HepG2 (cell line): ENCODE measurements around the gene ZNF605. TPM values are rescaled to one million over a fixed set of nuclear protein-coding genes. Genes with fewer than 3 reads are reported as not detected.

Source experiments
- AKNA ChIP-seq: sonication (generic); formaldehyde crosslinking; IDR thresholded peaks from 2 replicates; pipeline ENCODE4 v1.4.0; 2020; ENCODE audit warnings: missing genetic modification reagents, borderline replicate concordance
- CREB1 ChIP-seq, 2 experiments: fragments of 450-650 bp in 1 of 2; IDR thresholded peaks; 2 replicates each; pipeline ENCODE4 v1.6.1; 2016 to 2017; ENCODE audit warnings: control low read depth in 1 of 2, mild to moderate bottlenecking in 1 of 2, missing compliant biosample characterization in 1 of 2, missing genetic modification characterization in 1 of 2
- ERF ChIP-seq: IDR thresholded peaks from 2 replicates; pipeline ENCODE4 v1.6.1; 2018; ENCODE audit warnings: missing biosample characterization, missing genetic modification reagents
- IRF2 ChIP-seq: IDR thresholded peaks from 2 replicates; pipeline ENCODE4 v1.6.1; 2018; ENCODE audit warnings: missing genetic modification reagents, missing compliant biosample characterization
- ISX ChIP-seq: sonication (generic); formaldehyde crosslinking; conservative IDR thresholded peaks from 2 replicates; pipeline ENCODE4 v1.5.0; 2020; ENCODE audit warnings: missing genetic modification reagents
- LCORL ChIP-seq, 2 experiments: fragments of 450-650 bp in 1 of 2; sonication (generic) in 1 of 2; formaldehyde crosslinking in 1 of 2; IDR thresholded peaks; 2 replicates each; pipeline versions ENCODE4 v1.5.0 to v1.6.1; 2017 to 2020; ENCODE audit warnings: antibody characterized with exemption in 1 of 2, missing genetic modification reagents in 1 of 2
- NFYB ChIP-seq: sonication (generic); formaldehyde crosslinking; IDR thresholded peaks from 2 replicates; pipeline ENCODE4 v1.4.0; 2020; ENCODE audit warnings: missing genetic modification reagents
- RXRB ChIP-seq: IDR thresholded peaks from 2 replicates; pipeline ENCODE4 v1.6.1; 2016; ENCODE audit warnings: borderline replicate concordance, missing genetic modification reagents, missing compliant biosample characterization
- SMAD1 ChIP-seq: sonication (generic); formaldehyde crosslinking; IDR thresholded peaks from 2 replicates; pipeline ENCODE4 v1.4.0; 2020; ENCODE audit warnings: missing genetic modification reagents, low read depth, mild to moderate bottlenecking, borderline replicate concordance
- SP140L ChIP-seq: sonication (generic); formaldehyde crosslinking; IDR thresholded peaks from 2 replicates; pipeline ENCODE4 v1.4.0; 2020; ENCODE audit warnings: missing genetic modification reagents, borderline replicate concordance
- TBX3 ChIP-seq: fragments of 450-650 bp; IDR thresholded peaks from 2 replicates; pipeline ENCODE4 v1.6.1; 2017; ENCODE audit warnings: antibody characterized with exemption, mild to moderate bottlenecking, inconsistent platforms, borderline replicate concordance
- ZBTB42 ChIP-seq: sonication (generic); formaldehyde crosslinking; IDR thresholded peaks from 2 replicates; pipeline ENCODE4 v1.5.0; 2020; ENCODE audit warnings: mild to moderate bottlenecking, missing genetic modification reagents
- ZBTB44 ChIP-seq: sonication (generic); formaldehyde crosslinking; IDR thresholded peaks from 2 replicates; pipeline ENCODE4 v1.4.0; 2020; ENCODE audit warnings: missing genetic modification reagents
- ZBTB46 ChIP-seq: sonication (generic); formaldehyde crosslinking; IDR thresholded peaks from 2 replicates; pipeline ENCODE4 v1.4.0; 2020; ENCODE audit warnings: mild to moderate bottlenecking, missing genetic modification reagents, borderline replicate concordance
- ZMAT5 ChIP-seq: sonication (generic); formaldehyde crosslinking; IDR thresholded peaks from 2 replicates; pipeline ENCODE4 v1.5.0; 2020; ENCODE audit warnings: mild to moderate bottlenecking, low read depth, missing genetic modification reagents, borderline replicate concordance
- ZNF552 ChIP-seq: sonication (generic); formaldehyde crosslinking; IDR thresholded peaks from 2 replicates; pipeline ENCODE4 v1.9.0; 2022; ENCODE audit warnings: missing genetic modification reagents, mild to moderate bottlenecking, borderline replicate concordance
- ZNF629 ChIP-seq: sonication (generic); formaldehyde crosslinking; conservative IDR thresholded peaks from 2 replicates; pipeline ENCODE4 v1.5.0; 2020; ENCODE audit warnings: missing genetic modification reagents
- ZNF782 ChIP-seq: sonication (generic); formaldehyde crosslinking; IDR thresholded peaks from 2 replicates; pipeline ENCODE4 v1.4.0; 2020; ENCODE audit warnings: missing genetic modification reagents, mild to moderate bottlenecking, borderline replicate concordance
- polyA plus RNA-seq, 8 experiments: library from polyadenylated mRNA; depleted of rRNA in 3 of 8; stranded (reverse) in 7 of 8; unstranded in 1 of 8; fragments of >200 nt; fragmentation: Illumina TruSeq in 4 of 8; extraction: Trizol in 4 of 8; gene quantifications; 2 replicates each; pipeline versions ENCODE4 v1.2.1 to v1.2.3, GENCODE V29; 2011 to 2016; ENCODE audit warnings: low read depth in 4 of 8, missing spikeins in 1 of 8, mixed read lengths in 1 of 8; ENCODE audit not compliant: insufficient read depth in 1 of 8
- total RNA-seq, 5 experiments: library from RNA; depleted of rRNA; stranded (reverse); fragments of >200 nt; fragmentation: Illumina TruSeq; extraction: Trizol; gene quantifications; 2 replicates each; pipeline ENCODE4 v1.2.3, GENCODE V29; 2016; ENCODE audit warnings: low read depth in 1 of 5

Gene ZNF605
- total and polyA plus RNA-seq, 2 of the 13 experiments (the other 11 are each of a cell fraction or from before 2014, with no cell fraction given), result 6.7 to 6.8 TPM

- TF ChIP-seq RXRB (CRISPR knock-in tag) (peak; percentile 51; the same call in 1 of the 2 replicates), SMAD1 (CRISPR knock-in tag) (no peak), ZNF782 (CRISPR knock-in tag) (no peak), ZBTB44 (no peak; the same call in 1 of the 2 replicates), ZMAT5 (CRISPR knock-in tag) (no peak), IRF2 (CRISPR knock-in tag) (peak; percentile 100), CREB1 (IDR thresholded peaks at IDR 0.05) (peak; percentile 97), CREB1 (CRISPR knock-in tag; IDR thresholded peaks at IDR 0.05) (peak; percentile 99), ZNF552 (CRISPR knock-in tag) (no peak; the same call in 1 of the 2 replicates), ZBTB46 (CRISPR knock-in tag) (no peak), ISX (CRISPR knock-in tag) (no peak), ERF (CRISPR knock-in tag) (peak; percentile 91; the same call in 1 of the 2 replicates), NFYB (CRISPR knock-in tag) (peak; percentile 59; the same call in 1 of the 2 replicates), SP140L (CRISPR knock-in tag) (no peak), ZNF629 (peak; percentile 19; the same call in 1 of the 2 replicates), TBX3 (no peak), LCORL (IDR thresholded peaks at IDR 0.05) (no peak), LCORL (CRISPR knock-in tag; IDR thresholded peaks at IDR 0.05) (no peak), ZBTB42 (CRISPR knock-in tag) (no peak), AKNA (CRISPR knock-in tag) (no peak; the same call in 1 of the 2 replicates)
Observed at GRCh38 chr12:132986001-132986884, 30.1 kb upstream of the ZNF605 start, which contains the start of gene ZNF26 (continued).
